PC-9 (cell line): ENCODE measurements around the gene ZNF423. TPM values are rescaled to one million over a fixed set of nuclear protein-coding genes. Genes with fewer than 3 reads are reported as not detected.

Experiments
- BruUV-seq: library from RNA; stranded (reverse); fragments of 400-500 nt; replicated peaks from 2 replicates; lab custom pipeline; 2021; lab: Mats Ljungman, UMichigan
- CTCF ChIA-PET: fragments of 300-600 bp; sonication (Branson Sonifier 250); formaldehyde crosslinking; loops from one replicate; lab custom pipeline; 2022; ENCODE audit warnings: antibody characterized with exemption; lab: Charles Lee
- POLR2A ChIA-PET: fragments of 300-600 bp; sonication (Branson Sonifier 250); formaldehyde crosslinking; loops from one replicate; lab custom pipeline; 2022; ENCODE audit warnings: antibody characterized with exemption; ENCODE audit not compliant: unreplicated experiment; lab: Charles Lee
- DNase-seq, 2 experiments: peaks; one replicate each; pipeline versions ENCODE4 v3.0.0 to v3.0.0-alpha.2; 2015 to 2022; ENCODE audit warnings: mixed read lengths in 1 of 2
- H2AFZ ChIP-seq: fragments of 200-600 bp; sonication (generic); 2 replicates; pipeline ENCODE4 v1.8.1; 2017; ENCODE audit warnings: antibody characterized with exemption
- H3F3A ChIP-seq: fragments of 200-600 bp; sonication (generic); 2 replicates; pipeline ENCODE4 v1.8.1; 2017; ENCODE audit warnings: antibody characterized with exemption, mild to moderate bottlenecking, low read depth; ENCODE audit not compliant: insufficient read depth
- H3K27ac ChIP-seq: fragments of 200-600 bp; sonication (generic); 2 replicates; pipeline ENCODE4 v1.6.1; 2016; ENCODE audit warnings: mixed run types
- H3K27me3 ChIP-seq: fragments of 200-600 bp; sonication (generic); 2 replicates; pipeline ENCODE4 v1.6.1; 2016; ENCODE audit warnings: low read depth, mixed run types; ENCODE audit not compliant: insufficient read depth
- H3K36me3 ChIP-seq: fragments of 200-600 bp; sonication (generic); 2 replicates; pipeline ENCODE4 v1.6.1; 2016; ENCODE audit warnings: low read depth, mixed run types
- H3K4me1 ChIP-seq: fragments of 200-600 bp; sonication (generic); replicated peaks from 2 replicates; pipeline ENCODE4 v1.6.1; 2016; ENCODE audit warnings: mixed run types; ENCODE audit not compliant: insufficient read depth
- H3K4me2 ChIP-seq: fragments of 200-600 bp; sonication (generic); 2 replicates; pipeline ENCODE4 v1.6.1; 2017; ENCODE audit warnings: mixed run types
- H3K4me3 ChIP-seq: fragments of 200-600 bp; sonication (generic); 2 replicates; pipeline ENCODE4 v1.6.1; 2016; ENCODE audit warnings: mixed run types
- H3K79me2 ChIP-seq: fragments of 200-600 bp; sonication (generic); 2 replicates; pipeline ENCODE4 v1.6.1; 2017; ENCODE audit warnings: low read depth, mixed run types
- H3K9me2 ChIP-seq: fragments of 200-600 bp; sonication (generic); 2 replicates; pipeline ENCODE4 v1.8.1; 2017; ENCODE audit warnings: mild to moderate bottlenecking; ENCODE audit not compliant: insufficient read depth
- H3K9me3 ChIP-seq: fragments of 200-600 bp; sonication (generic); 2 replicates; pipeline ENCODE4 v1.8.1; 2016; ENCODE audit warnings: low read depth; ENCODE audit not compliant: insufficient read depth
- H4K20me1 ChIP-seq: fragments of 200-600 bp; sonication (generic); 2 replicates; pipeline ENCODE4 v1.8.1; 2017; ENCODE audit not compliant: insufficient read depth
- CTCF ChIP-seq: fragments of 200-600 bp; sonication (generic); conservative IDR thresholded peaks from 2 replicates; pipeline ENCODE4 v1.6.1; 2017; ENCODE audit warnings: mixed run types, antibody characterized with exemption, mild to moderate bottlenecking, moderate library complexity
- EZH2 ChIP-seq: fragments of 200-600 bp; sonication (generic); IDR thresholded peaks from 2 replicates; pipeline ENCODE4 v1.8.0; 2017; ENCODE audit warnings: antibody characterized with exemption, low read depth
- intact Hi-C: fragments of 100-400 bp; cut with micrococcal nuclease; formaldehyde crosslinking; loops from one replicate; pipeline ENCODE4 v1.10.0; 2022; ENCODE audit not compliant: unreplicated experiment
- total RNA-seq: library from RNA; stranded (reverse); gene quantifications from 2 replicates; pipeline ENCODE4 v1.2.3, GENCODE V29; 2021

ZNF423 gene
- total RNA-seq, 1 experiment from 2014 or later = not detected

- intact Hi-C loops = no loop called here
- no peak overlapping the region for H3K4me2 ChIP-seq
- H3K9me3 ChIP-seq = no peaks in the 10 kb centered on the region
- peaks cover 97% of the 10 kb centered on the region for H3K27me3 ChIP-seq
- ChIA-PET POLR2A (no interaction called here), CTCF (no interaction called here)
- H4K20me1 ChIP-seq = no peaks in the 10 kb centered on the region
- DNase-seq = no peak
- H3K36me3 ChIP-seq = no peaks in the 10 kb centered on the region
- no peak overlapping the region for H3K27ac ChIP-seq
- H3K9me2 ChIP-seq = no peaks in the 10 kb centered on the region
- H3K4me1 ChIP-seq = no peaks in the 10 kb centered on the region
- TF ChIP-seq EZH2 (no peak), CTCF (no peak)
- H3K4me3 ChIP-seq = no peak overlapping the region
- no peak overlapping the region for H2AFZ ChIP-seq
- no TSS peak for BruUV-seq
- no peaks in the 10 kb centered on the region for H3F3A ChIP-seq
- H3K79me2 ChIP-seq = no peaks in the 10 kb centered on the region
Observed at GRCh38 chr16:49520492-49521038, 335.3 kb downstream of the ZNF423 start.

GRCh38 chr16:49519741-49520140 lies 336.2 kb downstream of the ZNF423 start:
- Histone ChIP-seq H3K27ac (no peak overlapping the region), H3K9me2 (no peaks in the 10 kb centered on the region), H3K27me3 (peaks cover 97% of the 10 kb centered on the region), H3K4me2 (no peak overlapping the region), H3K4me1 (no peaks in the 10 kb centered on the region), H2AFZ (no peak overlapping the region), H3K36me3 (no peaks in the 10 kb centered on the region), H3K9me3 (no peaks in the 10 kb centered on the region), H3K4me3 (no peak overlapping the region), H4K20me1 (no peaks in the 10 kb centered on the region), H3K79me2 (no peaks in the 10 kb centered on the region), H3F3A (no peaks in the 10 kb centered on the region)
- intact Hi-C loops = no loop called here
- ChIA-PET CTCF (no interaction called here), POLR2A (no interaction called here)
- no TSS peak for BruUV-seq
- no peak for TF ChIP-seq CTCF
- TF ChIP-seq EZH2 = no peak
- no peak for DNase-seq

GRCh38 chr16:49519008-49519656 lies 336.8 kb downstream of the ZNF423 start:
- no peaks in the 10 kb centered on the region for H3K79me2 ChIP-seq
- peaks cover 97% of the 10 kb centered on the region for H3K27me3 ChIP-seq
- no TSS peak for BruUV-seq
- no peak overlapping the region for H3K27ac ChIP-seq
- TF ChIP-seq EZH2 (no peak), CTCF (no peak)
- no peaks in the 10 kb centered on the region for H3K9me2 ChIP-seq
- H3K4me3 ChIP-seq = no peak overlapping the region
- no peaks in the 10 kb centered on the region for H3K36me3 ChIP-seq
- no peaks in the 10 kb centered on the region for H3K9me3 ChIP-seq
- ChIA-PET CTCF (no interaction called here), POLR2A (no interaction called here)
- no peaks in the 10 kb centered on the region for H3F3A ChIP-seq
- no peak for DNase-seq
- no peaks in the 10 kb centered on the region for H3K4me1 ChIP-seq
- intact Hi-C loops = no loop called here
- no peak overlapping the region for H3K4me2 ChIP-seq
- H4K20me1 ChIP-seq = no peaks in the 10 kb centered on the region
- H2AFZ ChIP-seq = no peak overlapping the region
